ENCODE measurements around the gene TUBB4A. TPM values are rescaled to one million over a fixed set of nuclear protein-coding genes. Genes with fewer than 3 reads are reported as not detected.
A peak's percentile ranks its signal among the peaks of the same experiment; 100 is the strongest.
"Not testable (repeated sequence)": the region's sequence is repeated elsewhere in the genome, so short reads cannot be mapped to it uniquely, and the experiment has no call there.

Gene TUBB4A
- total RNA-seq = 0.49 TPM

DNA sequence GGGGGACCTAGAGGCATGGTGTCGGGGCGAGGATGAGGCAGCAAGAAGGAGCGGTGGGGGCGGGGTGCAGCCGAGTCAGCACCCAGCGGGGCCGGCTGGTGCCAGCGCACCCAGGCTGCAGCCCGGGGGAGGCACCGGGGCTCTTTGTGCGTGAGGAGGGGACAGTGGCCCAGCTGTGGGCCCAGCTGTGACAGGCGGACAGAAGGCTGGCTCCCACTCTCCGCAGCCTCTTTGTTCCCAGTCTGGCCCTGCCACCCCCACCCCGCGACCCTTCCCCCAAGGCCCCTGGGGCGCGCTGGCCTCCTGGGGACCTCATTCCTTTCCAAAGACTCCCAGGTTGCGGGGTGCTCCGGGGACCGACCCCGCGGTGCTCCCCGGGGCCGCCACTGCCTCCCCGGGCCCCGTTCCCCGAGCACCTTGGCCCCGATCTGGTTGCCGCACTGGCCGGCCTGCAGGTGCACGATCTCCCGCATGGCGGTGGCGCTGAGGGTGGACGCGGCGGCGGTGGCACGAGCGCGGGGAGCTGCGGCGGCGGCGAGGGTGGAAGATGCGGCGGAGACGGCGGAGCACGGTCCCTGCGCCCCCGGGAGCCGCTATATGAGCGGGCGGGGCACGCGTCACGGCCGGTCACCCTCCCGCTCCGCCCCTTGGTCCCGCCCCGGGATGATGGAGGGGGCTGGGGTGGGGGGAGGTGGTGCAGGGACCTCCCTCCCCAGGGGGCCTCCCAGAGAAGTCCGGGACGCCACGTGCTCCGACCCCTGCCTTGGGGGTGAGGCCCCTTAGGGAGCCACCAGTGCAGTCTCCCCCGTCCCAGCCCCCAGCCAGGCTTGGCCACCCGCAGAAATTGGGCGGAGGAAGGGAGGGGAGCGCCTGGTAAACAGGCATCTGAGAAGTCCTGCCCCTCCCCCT lies at the start of gene TUBB4A:
Gene TUBB4A (minus strand): TSS at position 570 of the 909 bp plus-strand sequence. CDS start 97 bp downstream, at position 473.
- no peak for DNase-seq

GRCh38 chr19:6551091-6551490 lies 49.0 kb upstream of the TUBB4A start:
- DNase-seq = no peak

GRCh38 chr19:6550679-6551078 lies 48.6 kb upstream of the TUBB4A start:
- DNase-seq = not testable (repeated sequence)

DNA sequence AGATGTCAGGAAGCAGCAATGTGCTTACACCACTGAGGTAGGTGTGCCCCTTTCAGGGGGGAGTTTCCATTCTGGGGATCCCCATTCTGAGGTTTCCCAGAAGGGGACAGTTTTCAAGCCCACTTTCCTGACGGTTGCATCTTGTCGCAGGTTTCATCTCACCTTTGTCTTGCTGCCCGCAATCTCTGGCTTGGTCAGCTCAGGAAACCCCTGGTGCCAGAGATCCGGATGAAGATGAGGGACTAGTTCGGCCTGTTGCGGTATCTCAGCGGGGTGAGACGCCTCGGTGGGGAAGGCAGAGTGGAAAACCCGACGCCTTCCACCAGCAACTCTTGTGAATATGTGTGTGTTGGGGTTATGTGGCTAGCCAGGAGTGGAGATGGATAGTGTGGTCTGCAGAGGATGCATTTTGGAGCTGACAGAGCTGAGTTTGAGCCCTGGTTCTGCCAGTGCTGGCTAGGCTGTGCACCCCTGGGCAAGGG lies 41.8 kb upstream of the TUBB4A start:
- no peak for DNase-seq

DNA sequence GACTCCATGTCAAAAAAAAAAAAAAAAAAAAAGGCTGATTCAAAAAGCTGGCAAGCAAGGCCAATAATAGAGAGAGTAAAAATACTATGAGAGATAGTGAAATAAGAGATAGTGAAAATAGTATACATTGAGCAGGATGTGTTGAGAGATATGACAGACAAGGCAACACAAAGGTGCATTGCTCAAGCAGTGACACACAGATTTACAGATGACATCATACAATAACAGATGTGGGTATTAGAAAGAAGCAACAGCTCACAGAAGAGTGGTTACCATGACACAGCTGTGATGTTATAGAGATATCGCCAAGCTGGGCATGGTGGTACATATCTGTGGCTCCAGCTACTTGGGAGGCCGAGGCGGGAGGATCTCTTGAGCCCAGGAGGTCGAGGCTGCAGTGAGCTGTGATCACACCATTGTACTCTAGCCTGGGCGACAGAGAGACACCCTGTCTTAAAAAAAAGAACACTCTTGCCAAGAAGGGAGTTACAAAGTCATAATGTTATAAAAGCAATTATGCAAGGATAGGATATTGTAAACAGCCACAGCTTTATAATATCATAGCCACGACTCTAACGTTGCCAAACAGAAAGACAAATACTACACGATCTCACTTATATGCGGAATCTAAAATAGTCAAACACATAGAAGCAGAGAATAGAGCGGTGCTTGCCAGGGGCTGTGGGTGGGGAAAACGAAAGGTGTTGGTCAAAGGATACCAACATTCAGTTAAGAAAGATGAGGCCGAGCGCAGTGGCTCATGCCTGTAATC lies 39.0 kb upstream of the TUBB4A start:
- no peak for DNase-seq

- DNase-seq = no peak
Measured at GRCh38 chr19:6539514-6539913, 37.4 kb upstream of the TUBB4A start.

GRCh38 chr19:6535558-6536137 lies 33.5 kb upstream of the TUBB4A start:
- DNase-seq = no peak

DNA sequence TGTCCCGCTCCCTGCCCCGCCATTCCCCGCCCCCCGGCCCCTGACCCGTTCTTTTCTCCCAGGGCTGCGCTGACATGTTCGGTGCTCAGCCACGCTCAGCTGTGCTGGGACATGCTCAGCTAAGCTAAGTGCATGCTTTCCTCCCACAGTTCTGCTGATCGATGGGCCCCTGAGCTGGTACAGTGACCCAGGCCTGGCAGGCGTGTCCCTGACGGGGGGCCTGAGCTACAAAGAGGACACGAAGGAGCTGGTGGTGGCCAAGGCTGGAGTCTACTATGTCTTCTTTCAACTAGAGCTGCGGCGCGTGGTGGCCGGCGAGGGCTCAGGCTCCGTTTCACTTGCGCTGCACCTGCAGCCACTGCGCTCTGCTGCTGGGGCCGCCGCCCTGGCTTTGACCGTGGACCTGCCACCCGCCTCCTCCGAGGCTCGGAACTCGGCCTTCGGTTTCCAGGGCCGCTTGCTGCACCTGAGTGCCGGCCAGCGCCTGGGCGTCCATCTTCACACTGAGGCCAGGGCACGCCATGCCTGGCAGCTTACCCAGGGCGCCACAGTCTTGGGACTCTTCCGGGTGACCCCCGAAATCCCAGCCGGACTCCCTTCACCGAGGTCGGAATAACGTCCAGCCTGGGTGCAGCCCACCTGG lies 32.5 kb upstream of the TUBB4A start:
- no peak for DNase-seq

DNA sequence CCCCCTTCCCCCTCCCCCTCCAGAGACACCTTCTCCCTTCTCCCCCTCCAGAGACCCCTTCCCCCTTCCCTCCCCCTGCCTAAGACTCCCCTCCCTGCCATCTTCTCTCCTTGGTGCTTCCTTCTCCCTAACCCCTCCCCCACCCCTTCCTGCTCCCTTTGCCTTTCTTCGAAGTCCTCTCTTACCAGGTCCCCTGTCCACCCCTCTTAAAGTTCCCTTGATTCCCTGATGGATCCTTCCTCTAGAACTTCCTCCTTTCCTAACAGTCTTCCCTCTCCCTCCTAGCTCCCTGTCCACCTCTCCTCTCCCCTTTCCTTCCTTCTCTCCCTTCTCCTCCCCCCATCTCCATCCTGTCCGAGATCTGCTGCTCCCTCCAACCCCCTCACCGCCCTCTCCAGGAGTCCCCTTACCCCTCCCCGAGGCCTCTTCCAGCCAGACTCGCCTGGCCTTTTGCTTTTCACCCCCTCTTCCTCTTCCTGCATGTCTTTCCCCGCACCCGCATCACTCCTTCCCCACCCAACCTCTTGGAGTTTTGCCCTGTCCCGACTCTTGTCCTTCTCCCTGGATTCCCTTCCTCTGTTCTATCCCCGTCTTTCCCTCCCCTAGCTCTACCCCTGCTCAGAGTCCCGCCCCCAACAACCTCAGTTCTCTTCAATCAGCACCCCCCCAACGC lies 31.8 kb upstream of the TUBB4A start:
- no peak for DNase-seq

- no peak for DNase-seq
Measured at GRCh38 chr19:6533000-6533328, 30.9 kb upstream of the TUBB4A start.

DNA sequence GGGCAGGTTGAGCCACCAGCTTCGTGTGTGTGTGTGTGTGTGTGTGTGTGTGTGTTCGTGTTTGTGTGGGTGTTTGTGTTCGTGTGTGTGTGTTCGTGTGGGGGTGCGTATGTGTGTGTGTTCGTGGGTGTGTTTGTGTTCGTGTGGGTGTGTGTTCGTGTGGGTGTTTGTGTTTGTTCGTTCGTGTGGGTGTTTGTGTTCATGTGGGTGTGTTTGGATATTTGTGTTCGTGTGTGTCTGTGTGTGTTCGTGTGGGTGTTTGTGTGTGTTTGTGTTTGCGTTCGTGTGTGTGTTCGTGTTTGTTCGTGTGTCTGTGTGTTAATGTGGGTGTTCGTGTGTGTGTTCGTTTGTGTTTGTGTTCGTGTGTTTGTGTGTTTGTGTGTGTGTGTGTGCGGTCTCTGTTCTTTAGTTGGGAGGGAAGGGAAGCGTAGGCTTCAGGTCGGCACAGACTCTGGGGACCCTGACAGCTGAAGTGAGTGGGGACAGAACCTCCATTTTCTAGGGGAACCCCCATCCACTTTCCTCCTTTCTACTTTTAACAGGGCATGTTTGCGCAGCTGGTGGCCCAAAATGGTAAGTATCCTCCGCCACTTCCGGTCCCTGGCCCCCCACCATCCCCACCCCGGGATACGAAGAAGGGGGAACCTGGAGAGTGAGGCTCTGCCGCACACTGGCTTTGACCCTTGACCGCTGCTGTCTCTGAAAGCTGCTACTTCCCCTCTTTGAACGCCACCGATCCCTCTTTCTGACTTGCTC lies 30.3 kb upstream of the TUBB4A start:
- no peak for DNase-seq

- DNase-seq = no peak
Measured at GRCh38 chr19:6531956-6532243, 29.8 kb upstream of the TUBB4A start.

DNA sequence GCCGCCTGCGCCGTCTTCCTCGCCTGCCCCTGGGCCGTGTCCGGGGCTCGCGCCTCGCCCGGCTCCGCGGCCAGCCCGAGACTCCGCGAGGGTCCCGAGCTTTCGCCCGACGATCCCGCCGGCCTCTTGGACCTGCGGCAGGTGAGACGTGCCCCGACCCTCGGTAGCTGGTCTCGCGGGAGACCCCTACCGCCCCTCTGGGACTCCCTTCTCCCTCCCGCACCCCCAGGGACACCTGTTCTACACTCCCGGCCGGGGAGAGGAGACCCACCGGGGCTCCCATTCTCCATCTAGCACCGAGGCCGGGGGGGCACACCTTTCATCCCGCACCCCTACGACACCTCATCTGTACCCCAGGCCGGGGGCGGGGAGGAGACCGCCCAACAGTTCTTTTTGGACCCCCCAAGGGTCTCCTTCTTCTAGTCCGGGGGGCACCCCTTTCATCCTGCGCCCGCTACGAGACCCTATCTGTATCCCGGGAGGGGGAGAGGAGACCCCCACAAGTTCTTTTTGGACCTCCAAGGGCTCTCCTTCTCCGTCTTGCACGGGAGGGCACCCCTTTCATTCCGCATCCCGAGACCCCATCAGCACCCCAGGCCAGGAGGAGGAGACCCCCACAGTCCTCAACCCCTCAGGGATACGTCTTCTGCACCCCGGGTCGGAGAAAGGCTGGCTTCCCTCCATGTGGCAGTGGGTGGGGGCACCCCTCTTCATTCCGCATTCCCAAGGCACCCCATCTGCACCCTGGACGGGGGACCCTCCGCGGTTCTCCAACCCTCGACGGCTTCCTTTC lies 29.2 kb upstream of the TUBB4A start:
- DNase-seq = no peak

GRCh38 chr19:6530386-6531162 lies 28.5 kb upstream of the TUBB4A start, which contains the start of gene TNFSF9:
Gene TNFSF9 (plus strand): TSS chr19:6531026. CDS start chr19:6531037, 11 bp downstream.
- peak; percentile 82 for DNase-seq

DNA sequence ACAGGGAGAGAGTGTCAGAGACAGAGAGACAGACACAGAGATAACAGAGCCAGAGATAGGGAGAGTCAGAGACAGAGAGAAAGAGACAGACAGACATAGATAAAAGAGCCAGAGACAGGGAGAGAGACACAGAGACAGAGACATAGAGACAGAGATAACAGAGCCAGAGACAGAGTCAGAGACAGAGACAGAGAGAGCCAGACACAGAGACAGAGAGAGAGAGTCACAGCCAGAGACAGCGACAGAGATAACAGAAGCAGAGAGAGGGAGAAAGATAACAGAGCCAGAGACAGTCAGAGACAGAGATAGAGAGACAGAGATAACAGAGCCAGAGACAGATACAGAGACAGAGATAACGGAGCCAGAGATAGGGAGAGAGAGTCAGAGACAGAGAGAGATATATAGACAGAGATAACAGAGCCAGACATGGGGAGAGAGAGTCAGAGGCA lies 27.9 kb upstream of the TUBB4A start:
- DNase-seq = no peak

- no peak for DNase-seq
Measured at GRCh38 chr19:6529351-6529750, 27.2 kb upstream of the TUBB4A start.

- peak; percentile 35 for DNase-seq
Measured at GRCh38 chr19:6528544-6529121, 26.5 kb upstream of the TUBB4A start.

DNA sequence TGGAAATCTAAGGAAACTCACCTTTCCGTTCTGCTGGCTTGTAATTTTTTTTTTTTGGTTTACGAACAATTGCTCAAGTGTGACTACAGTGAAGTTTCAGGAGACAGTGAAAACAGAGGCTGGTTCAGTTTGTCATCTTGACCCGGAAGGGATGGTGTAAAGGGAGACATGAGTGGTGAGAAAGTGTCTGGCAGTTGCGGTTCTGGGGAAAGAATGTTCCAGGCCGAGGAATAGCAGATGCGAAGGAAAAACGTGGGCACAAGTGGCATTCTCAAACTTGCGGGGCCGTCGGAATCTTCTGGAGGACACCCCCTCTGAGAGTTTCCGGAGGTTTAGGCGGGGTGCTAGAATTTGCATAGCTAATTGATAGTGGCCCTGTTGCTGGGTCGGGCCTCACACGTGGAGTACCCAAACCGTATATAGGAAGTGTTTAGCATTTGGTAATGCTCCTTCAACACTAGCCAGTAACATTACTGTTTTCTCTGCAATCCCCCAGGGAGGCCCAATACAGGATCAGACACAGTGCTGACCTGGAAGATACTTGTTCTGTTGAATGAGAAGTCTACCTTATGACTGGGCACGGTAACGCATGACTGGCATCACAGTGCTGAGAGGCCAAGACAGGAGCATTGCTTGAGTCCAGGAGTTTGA lies 25.9 kb upstream of the TUBB4A start:
- no peak for DNase-seq

- DNase-seq = peak; percentile 76
Measured at GRCh38 chr19:6524311-6524710, 22.2 kb upstream of the TUBB4A start.

All from skin of body (tissue), 2 donors.